K562 (cell line): ENCODE measurements around the gene APBA2. TPM values are rescaled to one million over a fixed set of nuclear protein-coding genes. Genes with fewer than 3 reads are reported as not detected.

Experiments used
- ATAC-seq: fragments of 200-7000 bp; cut with Tn5 transposase; 3 replicates; pipeline ENCODE4 v1.9.1; 2020; ENCODE audit warnings: moderate library complexity
- BruUV-seq: library from RNA; stranded (reverse); fragments of 400-500 nt; replicated peaks from 2 replicates; lab custom pipeline; 2021; lab: Mats Ljungman, UMichigan
- CTCF ChIA-PET: fragments of 300-600 bp; formaldehyde crosslinking; extraction: SDS; loops from one replicate; lab custom pipeline; 2021; ENCODE audit warnings: low intra/inter-chr PET ratio; lab: Yijun Ruan, JAX
- POLR2A ChIA-PET: fragments of 300-600, 350-650 bp; sonication (Branson Sonifier 250); formaldehyde crosslinking; extraction: SDS; loops from one replicate; lab custom pipeline; 2021; ENCODE audit warnings: antibody characterized with exemption, inconsistent platforms; lab: Yijun Ruan, JAX
- DNase-seq, 4 experiments: peaks; one replicate each; pipeline versions ENCODE4 v3.0.0 to v3.0.0-alpha.2; 2011 to 2018; ENCODE audit warnings: low spot score in 3 of 4, mixed read lengths in 3 of 4; ENCODE audit errors: extremely low read depth in 1 of 4
- FAIRE-seq: peaks from 2 replicates; lab custom pipeline; 2011; peaks lifted over from hg19 to GRCh38; lab: Jason Lieb, UNC
- H2AFZ ChIP-seq: 2 replicates; pipeline ENCODE4 v1.6.0; 2011; ENCODE audit warnings: low read depth, low read length, control low read depth, inconsistent platforms
- H3K27ac ChIP-seq: fragments of 200-600 bp; 3 replicates; pipeline ENCODE4 v1.8.0; 2011; ENCODE audit warnings: low read depth, mild to moderate bottlenecking, control low read depth, inconsistent platforms, low read length, moderate library complexity, mixed read lengths; ENCODE audit errors: extremely low read depth
- H3K27me3 ChIP-seq, 2 experiments: fragments of 300-600 bp in 1 of 2; 2 replicates in 1 of 2; 3 replicates in 1 of 2; pipeline versions ENCODE4 v1.6.0 to v1.8.0; 2011; ENCODE audit warnings: inconsistent platforms in 2 of 2, low read length in 2 of 2, mild to moderate bottlenecking in 1 of 2, mixed read lengths in 1 of 2, moderate library complexity in 1 of 2; ENCODE audit not compliant: control insufficient read depth in 2 of 2, insufficient read depth in 2 of 2
- H3K36me3 ChIP-seq: fragments of 300-600 bp; 3 replicates; pipeline ENCODE4 v1.8.0; 2011; ENCODE audit warnings: mild to moderate bottlenecking, low read length, inconsistent platforms; ENCODE audit not compliant: control insufficient read depth, insufficient read depth
- H3K4me1 ChIP-seq, 2 experiments: fragments of 200-600 bp in 1 of 2; replicated peaks in 1 of 2; 2 replicates in 1 of 2; 3 replicates in 1 of 2; pipeline versions ENCODE4 v1.5.1 to v1.8.0; 2011; ENCODE audit warnings: inconsistent platforms in 2 of 2, low read length in 2 of 2, mild to moderate bottlenecking in 1 of 2, mixed read lengths in 1 of 2, moderate library complexity in 1 of 2; ENCODE audit not compliant: control insufficient read depth in 2 of 2, insufficient read depth in 2 of 2
- H3K4me2 ChIP-seq: 2 replicates; pipeline ENCODE4 v1.6.1; 2011; ENCODE audit warnings: low read length, control low read depth, inconsistent platforms, mixed read lengths; ENCODE audit not compliant: insufficient read depth
- H3K4me3 ChIP-seq: fragments of 200-600 bp; sonication (generic), shearing (Covaris generic); 2 replicates; pipeline ENCODE4 v1.5.1; 2016; ENCODE audit warnings: control low read depth, inconsistent platforms
- H3K79me2 ChIP-seq: fragments of 200-600 bp; 3 replicates; pipeline ENCODE4 v1.8.0; 2011; ENCODE audit warnings: low read length, inconsistent platforms; ENCODE audit not compliant: control insufficient read depth, insufficient read depth
- H3K9ac ChIP-seq, 2 experiments: 2 replicates each; pipeline versions ENCODE4 v1.6.0 to v1.6.1; 2011; ENCODE audit warnings: low read depth in 2 of 2, low read length in 2 of 2, control low read depth in 1 of 2, inconsistent platforms in 1 of 2, mild to moderate bottlenecking in 1 of 2, mixed read lengths in 1 of 2; ENCODE audit not compliant: insufficient read depth in 1 of 2
- H3K9me1 ChIP-seq: one replicate; pipeline ENCODE4 v1.6.0; 2011; ENCODE audit warnings: inconsistent platforms, mild to moderate bottlenecking, low read length, moderate library complexity; ENCODE audit not compliant: control insufficient read depth, insufficient read depth
- H3K9me3 ChIP-seq: replicated peaks from 2 replicates; pipeline ENCODE4 v1.5.1; 2011; ENCODE audit warnings: low read depth, low read length, inconsistent platforms; ENCODE audit not compliant: control insufficient read depth, insufficient read depth
- H4K20me1 ChIP-seq: replicated peaks from 2 replicates; pipeline ENCODE4 v1.6.1; 2011; ENCODE audit warnings: low read length, inconsistent platforms, mixed read lengths; ENCODE audit not compliant: control insufficient read depth, insufficient read depth
- BHLHE40 ChIP-seq: IDR thresholded peaks from 2 replicates; pipeline ENCODE4 v1.6.1; 2011; ENCODE audit warnings: low read length, improper control_type of control experiment
- GATAD2B ChIP-seq: fragments of 450-650 bp; IDR thresholded peaks from 2 replicates; pipeline ENCODE4 v1.6.1; 2017; ENCODE audit warnings: mild to moderate bottlenecking, borderline replicate concordance
- POLR2G ChIP-seq: fragments of 200-400 bp; formaldehyde crosslinking; IDR thresholded peaks from 2 replicates; pipeline ENCODE4 v1.6.1; 2017; ENCODE audit warnings: low read depth, mild to moderate bottlenecking, antibody characterized with exemption, low read length, moderate library complexity
- PTRF ChIP-seq: fragments of 450-650 bp; IDR thresholded peaks from 2 replicates; pipeline ENCODE4 v1.6.1; 2016; ENCODE audit warnings: mild to moderate bottlenecking, missing genetic modification characterization, missing compliant biosample characterization
- WGBS: fragments of 100-300 bp; shearing (Covaris generic); methylation state at CpG from one replicate; pipeline ENCODE4 v1.1.6; 2016; ENCODE audit warnings: low coverage, mixed read lengths; ENCODE audit not compliant: insufficient coverage; ENCODE audit errors: missing lambda C conversion rate; 5-methylcytosine and 5-hydroxymethylcytosine counted together
- in situ Hi-C: fragments of 300-500 bp; cut with MboI; formaldehyde crosslinking; loops from 4 replicates; pipeline ENCODE4 v1.15.0; 2018; ENCODE audit warnings: inconsistent platforms, mixed read lengths
- intact Hi-C: fragments of 100-400 bp; cut with micrococcal nuclease; formaldehyde crosslinking; loops from 2 replicates; pipeline ENCODE4 v1.14.2; 2022
- polyA plus RNA-seq, 8 experiments: library from polyadenylated mRNA; depleted of rRNA in 4 of 8; stranded (reverse) in 5 of 8; unstranded in 3 of 8; fragments of >200 nt; fragmentation: Nextera tagmentation in 2 of 8; fragmentation: Illumina TruSeq in 1 of 8; extraction: Ambion mirVana in 2 of 8; extraction: Trizol in 1 of 8; gene quantifications; 2 replicates each; pipeline versions ENCODE4 v1.2.1 to v1.2.3, GENCODE V29; 2011 to 2014; ENCODE audit warnings: inconsistent platforms in 1 of 8, missing spikeins in 1 of 8
- total RNA-seq, 7 experiments: library from RNA; depleted of rRNA in 6 of 7; stranded (reverse); fragments of >200 nt in 6 of 7; fragmentation: Illumina TruSeq in 2 of 7; extraction: Trizol in 2 of 7; gene quantifications; 2 replicates each; pipeline versions ENCODE4 v1.2.1 to v1.2.3, GENCODE V29; 2011 to 2021; ENCODE audit warnings: low replicate concordance in 1 of 7

The APBA2 gene
- total and polyA plus RNA-seq, 9 of the 15 experiments (the other 6 are each of a cell fraction or from before 2014, with no cell fraction given) = 0.24 to 40.9 (median 25.2) TPM

DNA sequence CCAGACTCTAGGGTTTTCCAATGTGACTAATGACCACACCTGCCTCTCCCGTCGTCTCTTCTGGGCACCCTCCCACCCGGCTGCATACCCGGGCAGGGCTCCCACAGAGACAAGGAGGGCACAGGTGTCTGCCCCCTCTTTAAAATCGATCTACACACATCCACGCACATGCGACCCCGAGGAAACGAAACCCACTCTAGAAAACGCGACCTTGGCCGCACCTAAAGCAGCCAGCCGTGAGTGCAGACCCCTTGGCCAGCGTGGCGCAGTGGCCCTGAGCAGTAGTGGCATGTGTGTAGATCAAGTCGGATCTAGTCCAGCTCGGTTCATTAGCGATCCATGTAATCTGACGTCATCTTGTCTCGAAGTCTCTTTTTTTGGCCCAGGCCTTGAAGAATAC lies 232.0 kb downstream of the APBA2 start:
- ATAC-seq (no peak), FAIRE-seq (no peak), DNase-seq (no peak)
- Histone ChIP-seq H3K9ac (no peak overlapping the region), H2AFZ (no peak overlapping the region), H4K20me1 (no peaks in the 10 kb centered on the region), H3K4me3 (no peak overlapping the region), H3K9me1 (no peaks in the 10 kb centered on the region), H3K4me1 (peaks cover 0 to 30% of the 10 kb centered on the region in 2 experiments; a peak in 3 of 5 replicates), H3K36me3 (no peaks in the 10 kb centered on the region), H3K9me3 (no peaks in the 10 kb centered on the region), H3K27ac (no peak overlapping the region), H3K4me2 (no peak overlapping the region), H3K27me3 (peaks cover 0 to 6% of the 10 kb centered on the region in 2 experiments; a peak in 1 of 5 replicates), H3K79me2 (no peaks in the 10 kb centered on the region)
- ChIA-PET POLR2A (interaction anchor here (0.8 to 0.9 kb wide), 2 partner anchors 10 to 12 kb away, joined by 4 read pairs; no protein-coding TSS in a partner anchor), CTCF (no interaction called here)
- TF ChIP-seq POLR2G (0 out of 2 replicates have a peak, but pooled peaks have one; percentile 5), BHLHE40 (no peak)
- in situ Hi-C loops = no loop called here
- intact Hi-C loops = no loop called here
- BruUV-seq = no TSS peak
- 70% methylated on average over 20 of the region's 20 CpGs for WGBS

DNA sequence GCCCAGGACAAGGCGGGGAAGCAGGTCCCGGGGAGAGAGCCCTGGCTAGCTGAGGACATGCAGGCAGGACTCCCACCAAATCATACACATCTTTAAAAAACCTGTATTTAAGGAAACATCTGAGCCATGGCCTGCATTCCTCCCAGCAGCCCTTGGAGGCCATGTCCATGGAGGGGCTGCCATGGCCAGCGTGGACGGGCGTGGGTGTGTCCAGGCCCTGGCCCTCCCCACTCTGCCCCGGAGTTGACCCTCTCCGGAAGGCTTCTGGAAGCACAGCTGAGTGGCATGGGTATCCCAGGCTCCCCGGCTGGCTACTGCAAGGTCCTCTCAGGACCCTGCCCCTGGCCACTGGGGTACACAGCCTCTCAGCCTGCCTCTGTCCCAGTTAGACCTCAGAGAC lies 234.1 kb downstream of the APBA2 start:
- 17% methylated on average over 8 of the region's 8 CpGs for WGBS
- ChIA-PET POLR2A (no interaction called here), CTCF (no interaction called here)
- H4K20me1 ChIP-seq = no peaks in the 10 kb centered on the region
- DNase-seq (no peak), FAIRE-seq (no peak), ATAC-seq (no peak)
- no peak overlapping the region for H3K4me2 ChIP-seq
- intact Hi-C loops = no loop called here
- H3K36me3 ChIP-seq = no peaks in the 10 kb centered on the region
- no peaks in the 10 kb centered on the region for H3K9me1 ChIP-seq
- no peak for TF ChIP-seq GATAD2B
- no peak for TF ChIP-seq PTRF (tag)
- H3K9me3 ChIP-seq = no peaks in the 10 kb centered on the region
- no peak overlapping the region for H3K4me3 ChIP-seq
- H3K79me2 ChIP-seq = no peaks in the 10 kb centered on the region
- H3K4me1 ChIP-seq = peaks cover 0 to 28% of the 10 kb centered on the region in 2 experiments; a peak in 3 of 5 replicates
- H3K27ac ChIP-seq = no peak overlapping the region
- H3K9ac ChIP-seq = no peak overlapping the region
- peaks cover 0 to 11% of the 10 kb centered on the region in 2 experiments; a peak in 1 of 5 replicates for H3K27me3 ChIP-seq
- in situ Hi-C loops = no loop called here
- no peak overlapping the region for H2AFZ ChIP-seq
- no TSS peak for BruUV-seq
